ENCODE results near the gene LMO4.

Gene LMO4

GRCh38 chr1:87362063-87362833, 33.6 kb downstream of the LMO4 start:
- no peak for FAIRE-seq

- no peak for FAIRE-seq
Observed at GRCh38 chr1:87362834-87363426, 34.2 kb downstream of the LMO4 start.

GRCh38 chr1:87367549-87367948, 38.9 kb downstream of the LMO4 start:
- no peak for FAIRE-seq

GRCh38 chr1:87368907-87369306, 40.2 kb downstream of the LMO4 start:
- FAIRE-seq: no peak

GRCh38 chr1:87369736-87370478, 41.2 kb downstream of the LMO4 start:
- no peak for FAIRE-seq

GRCh38 chr1:87370544-87370943, 41.9 kb downstream of the LMO4 start:
- no peak for FAIRE-seq

GRCh38 chr1:87379306-87379705, 50.6 kb downstream of the LMO4 start:
- no peak for FAIRE-seq

- FAIRE-seq: no peak
Observed at GRCh38 chr1:87386217-87386790, 57.6 kb downstream of the LMO4 start.

GRCh38 chr1:87388411-87388810, 59.7 kb downstream of the LMO4 start:
- FAIRE-seq: no peak

GRCh38 chr1:87389011-87389410, 60.3 kb downstream of the LMO4 start:
- no peak for FAIRE-seq

GRCh38 chr1:87389546-87389945, 60.9 kb downstream of the LMO4 start:
- FAIRE-seq: no peak

GRCh38 chr1:87392248-87393192, 63.8 kb downstream of the LMO4 start:
- no peak for FAIRE-seq

GRCh38 chr1:87393445-87394085, 64.9 kb downstream of the LMO4 start:
- no peak for FAIRE-seq

GRCh38 chr1:87394513-87394912, 65.8 kb downstream of the LMO4 start:
- FAIRE-seq: no peak

GRCh38 chr1:87394982-87395381, 66.3 kb downstream of the LMO4 start:
- no peak for FAIRE-seq

Measured in TTC549 (cell line).